ENCODE data around the gene GRHPR.

The GRHPR gene

GRCh38 chr9:37438359-37438758, 15.9 kb downstream of the GRHPR start:
- Histone ChIP-seq H3K4me3 (replicated peaks; ENCODE audit: insufficient read depth, low read length) (no peak overlapping the region), H3K27ac (replicated peaks) (no peak overlapping the region), H3K27me3 (ENCODE audit: insufficient read depth, poor library complexity, severe bottlenecking) (no peaks in the 10 kb centered on the region)
- no peak for DNase-seq (ENCODE audit: low read depth in 1 of 2, low spot score in 1 of 2)
- TF ChIP-seq REST (IDR thresholded peaks at IDR 0.05; ENCODE audit: insufficient replicate concordance, low read depth) (no peak), GABPA (IDR thresholded peaks at IDR 0.05; ENCODE audit: low read depth) (no peak), POLR2AphosphoS5 (IDR thresholded peaks at IDR 0.05; ENCODE audit: low read depth) (no peak), SPI1 (IDR thresholded peaks at IDR 0.05; ENCODE audit: borderline replicate concordance, low read depth) (no peak), CTCF (IDR thresholded peaks at IDR 0.05; ENCODE audit: insufficient read depth, low read length) (no peak)

GRCh38 chr9:37441776-37442370, 19.4 kb downstream of the GRHPR start:
- H3K4me3 ChIP-seq (replicated peaks; ENCODE audit: insufficient read depth, low read length), result no peak overlapping the region
- H3K27me3 ChIP-seq (ENCODE audit: insufficient read depth, poor library complexity, severe bottlenecking), result no peaks in the 10 kb centered on the region
- no peak for DNase-seq (ENCODE audit: low read depth in 1 of 2, low spot score in 1 of 2)
- no peak overlapping the region for H3K27ac ChIP-seq (replicated peaks)
- TF ChIP-seq CTCF (IDR thresholded peaks at IDR 0.05; ENCODE audit: insufficient read depth, low read length) (no peak), SPI1 (IDR thresholded peaks at IDR 0.05; ENCODE audit: borderline replicate concordance, low read depth) (no peak), GABPA (IDR thresholded peaks at IDR 0.05; ENCODE audit: low read depth) (no peak), POLR2AphosphoS5 (IDR thresholded peaks at IDR 0.05; ENCODE audit: low read depth) (no peak), REST (IDR thresholded peaks at IDR 0.05; ENCODE audit: insufficient replicate concordance, low read depth) (no peak)

- TF ChIP-seq GABPA (IDR thresholded peaks at IDR 0.05; ENCODE audit: low read depth) (no peak), REST (IDR thresholded peaks at IDR 0.05; ENCODE audit: insufficient replicate concordance, low read depth) (no peak), POLR2AphosphoS5 (IDR thresholded peaks at IDR 0.05; ENCODE audit: low read depth) (no peak), CTCF (IDR thresholded peaks at IDR 0.05; ENCODE audit: insufficient read depth, low read length) (no peak), SPI1 (IDR thresholded peaks at IDR 0.05; ENCODE audit: borderline replicate concordance, low read depth) (no peak)
- Histone ChIP-seq H3K27ac (replicated peaks) (no peak overlapping the region), H3K4me3 (replicated peaks; ENCODE audit: insufficient read depth, low read length) (no peak overlapping the region), H3K27me3 (ENCODE audit: insufficient read depth, poor library complexity, severe bottlenecking) (no peaks in the 10 kb centered on the region)
- DNase-seq (ENCODE audit: low read depth in 1 of 2, low spot score in 1 of 2), result no peak
These were observed 20.1 kb downstream of the GRHPR start for GRCh38 chr9:37442556-37442955.

Measured in HL-60 (cell line).